ENCODE measurements around the gene ZNF550. TPM values are rescaled to one million over a fixed set of nuclear protein-coding genes. Genes with fewer than 3 reads are reported as not detected.

ZNF550 gene
- total RNA-seq, 4 donors from 2014 or later = 9.8 to 19.2 (median 13.5) TPM

DNA sequence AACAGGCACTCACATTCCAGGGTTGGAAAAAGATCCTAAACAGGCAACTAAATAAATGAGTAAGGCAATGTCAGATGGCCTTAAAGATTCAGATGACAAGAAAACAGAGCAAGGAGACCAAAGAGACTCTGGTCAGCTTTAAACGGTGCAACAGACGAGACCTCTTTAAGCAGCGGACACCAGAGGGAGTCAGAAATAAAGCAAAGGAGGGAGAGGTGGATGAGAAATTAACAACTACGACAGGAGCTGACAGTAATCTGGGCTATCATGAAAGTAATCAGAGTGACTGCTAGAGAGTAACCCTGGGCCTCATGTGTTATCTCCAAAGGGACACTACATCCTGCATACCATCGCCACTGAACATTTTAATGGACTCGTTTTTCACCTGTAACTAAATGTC is 1.1 kb downstream of the ZNF550 start:
- WGBS, 2 donors = 36 to 40% methylated on average over 6 of the region's 6 CpGs
- intact Hi-C loops (cut with DNase I; ENCODE audit: low total_unique reads) = no loop called here
- TF ChIP-seq, protein P1, sequence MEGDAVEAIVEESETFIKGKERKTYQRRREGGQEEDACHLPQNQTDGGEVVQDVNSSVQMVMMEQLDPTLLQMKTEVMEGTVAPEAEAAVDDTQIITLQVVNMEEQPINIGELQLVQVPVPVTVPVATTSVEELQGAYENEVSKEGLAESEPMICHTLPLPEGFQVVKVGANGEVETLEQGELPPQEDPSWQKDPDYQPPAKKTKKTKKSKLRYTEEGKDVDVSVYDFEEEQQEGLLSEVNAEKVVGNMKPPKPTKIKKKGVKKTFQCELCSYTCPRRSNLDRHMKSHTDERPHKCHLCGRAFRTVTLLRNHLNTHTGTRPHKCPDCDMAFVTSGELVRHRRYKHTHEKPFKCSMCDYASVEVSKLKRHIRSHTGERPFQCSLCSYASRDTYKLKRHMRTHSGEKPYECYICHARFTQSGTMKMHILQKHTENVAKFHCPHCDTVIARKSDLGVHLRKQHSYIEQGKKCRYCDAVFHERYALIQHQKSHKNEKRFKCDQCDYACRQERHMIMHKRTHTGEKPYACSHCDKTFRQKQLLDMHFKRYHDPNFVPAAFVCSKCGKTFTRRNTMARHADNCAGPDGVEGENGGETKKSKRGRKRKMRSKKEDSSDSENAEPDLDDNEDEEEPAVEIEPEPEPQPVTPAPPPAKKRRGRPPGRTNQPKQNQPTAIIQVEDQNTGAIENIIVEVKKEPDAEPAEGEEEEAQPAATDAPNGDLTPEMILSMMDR (IDR thresholded peaks at IDR 0.05) = no peak
- TF ChIP-seq POLR2A (IDR thresholded peaks at IDR 0.05) = no peak
- DNase-seq (ENCODE audit: low spot score in 2 of 2) = no peak
- no peak overlapping the region for H3K4me3 ChIP-seq (ENCODE audit: low read depth, poor library complexity, severe bottlenecking)

DNA sequence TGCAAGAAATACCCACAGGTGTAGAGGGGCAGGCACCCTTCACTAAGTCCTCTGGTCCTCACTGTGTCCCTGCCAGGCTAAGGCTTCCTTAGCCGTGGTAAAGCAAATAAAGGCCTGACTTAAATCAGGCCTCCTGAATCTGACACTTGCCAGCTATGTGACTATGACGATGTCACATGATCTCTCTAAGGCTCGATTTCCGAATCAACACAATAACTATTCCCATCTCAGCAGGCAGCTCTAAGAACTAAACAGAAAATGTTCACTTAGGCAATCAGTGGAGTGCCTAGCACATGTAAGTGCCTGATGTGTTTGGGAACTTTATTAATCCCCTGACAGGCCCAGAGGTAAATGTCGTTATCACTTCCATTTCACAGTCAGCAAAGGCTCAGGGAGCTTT is 2.0 kb downstream of the ZNF550 start:
- DNase-seq (ENCODE audit: low spot score in 2 of 2) = no peak
- no peak overlapping the region for H3K4me3 ChIP-seq (ENCODE audit: low read depth, poor library complexity, severe bottlenecking)
- 88 to 91% methylated on average over 5 of the region's 5 CpGs for WGBS, 2 donors
- no peak for TF ChIP-seq POLR2A (IDR thresholded peaks at IDR 0.05)
- TF ChIP-seq, protein P1 (IDR thresholded peaks at IDR 0.05) = no peak
- intact Hi-C loops (cut with DNase I; ENCODE audit: low total_unique reads) = no loop called here

DNA sequence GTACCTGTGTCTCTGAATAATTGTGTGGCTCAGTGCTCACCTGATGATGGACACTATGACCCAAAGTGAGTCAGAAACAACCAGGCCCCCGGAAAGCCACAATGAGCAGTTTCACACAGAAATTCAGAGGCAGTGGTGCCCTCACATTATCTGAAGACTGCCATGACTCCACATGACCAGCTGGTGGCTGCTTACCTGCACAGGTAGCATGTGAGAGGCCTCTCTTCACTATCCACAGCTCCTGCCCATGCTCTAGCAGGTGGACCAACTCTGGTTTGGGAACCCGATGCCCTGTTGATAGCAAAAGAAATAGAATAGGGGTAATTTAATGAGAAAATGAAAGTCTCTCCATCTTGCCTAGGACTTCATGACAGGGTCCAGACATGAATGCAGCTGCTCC is 7.2 kb downstream of the ZNF550 start:
- 96 to 97% methylated on average over 2 of the region's 2 CpGs for WGBS, 2 donors
- DNase-seq (ENCODE audit: low spot score in 2 of 2) = no peak
- H3K4me3 ChIP-seq (ENCODE audit: low read depth, poor library complexity, severe bottlenecking) = no peak overlapping the region
- TF ChIP-seq POLR2A (IDR thresholded peaks at IDR 0.05) = no peak
- TF ChIP-seq, protein P1 (IDR thresholded peaks at IDR 0.05) = no peak
- intact Hi-C loops (cut with DNase I; ENCODE audit: low total_unique reads) = no loop called here

DNA sequence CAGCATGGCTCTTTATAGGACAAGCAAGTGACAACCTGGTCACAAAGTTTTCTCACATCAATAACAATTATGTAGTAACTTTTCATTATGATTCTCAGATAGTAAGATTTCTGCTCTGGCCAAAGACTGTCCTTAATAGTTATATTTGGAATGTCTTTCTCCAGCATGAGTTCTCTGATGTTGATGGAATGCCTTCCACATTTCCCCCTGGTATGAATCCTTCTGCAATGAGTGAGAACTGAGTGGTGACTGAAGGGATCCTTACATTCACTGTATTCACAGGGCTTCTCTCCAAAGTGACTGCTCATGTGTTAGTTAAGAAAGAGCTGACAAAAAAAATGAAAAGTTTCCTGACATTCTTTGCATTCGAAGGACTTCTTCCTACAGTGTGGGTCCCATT is 13.2 kb downstream of the ZNF550 start:
- whole genome bisulfite sequencing, 2 donors = 95 to 100% methylated on average over 1 of the region's 1 CpG
- intact Hi-C loops (cut with DNase I; ENCODE audit: low total_unique reads) = no loop called here
- no peak for DNase-seq (ENCODE audit: low spot score in 2 of 2)
- TF ChIP-seq, protein P1 (IDR thresholded peaks at IDR 0.05) = no peak
- no peak for TF ChIP-seq POLR2A (IDR thresholded peaks at IDR 0.05)
- H3K4me3 ChIP-seq (ENCODE audit: low read depth, poor library complexity, severe bottlenecking) = no peak overlapping the region

DNA sequence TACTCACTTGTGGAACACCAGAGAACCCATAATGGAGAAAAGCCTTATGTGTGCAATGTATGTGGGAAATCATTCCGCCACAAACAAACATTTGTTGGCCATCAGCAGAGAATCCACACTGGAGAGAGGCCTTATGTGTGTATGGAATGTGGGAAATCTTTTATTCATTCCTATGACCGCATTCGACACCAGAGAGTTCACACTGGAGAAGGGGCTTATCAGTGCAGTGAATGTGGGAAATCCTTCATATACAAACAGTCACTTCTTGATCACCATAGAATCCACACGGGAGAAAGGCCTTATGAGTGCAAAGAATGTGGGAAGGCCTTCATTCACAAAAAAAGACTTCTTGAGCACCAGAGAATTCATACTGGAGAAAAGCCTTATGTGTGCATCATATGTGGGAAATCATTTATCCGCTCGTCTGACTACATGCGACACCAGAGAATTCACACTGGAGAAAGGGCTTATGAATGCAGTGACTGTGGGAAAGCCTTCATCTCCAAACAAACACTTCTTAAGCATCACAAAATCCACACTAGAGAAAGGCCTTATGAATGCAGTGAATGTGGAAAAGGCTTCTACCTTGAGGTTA is 21.6 kb downstream of the ZNF550 start:
- WGBS, 2 donors = 95 to 97% methylated on average over 7 of the region's 7 CpGs
- TF ChIP-seq, protein P1 (IDR thresholded peaks at IDR 0.05) = no peak
- no peak for TF ChIP-seq POLR2A (IDR thresholded peaks at IDR 0.05)
- H3K4me3 ChIP-seq (ENCODE audit: low read depth, poor library complexity, severe bottlenecking) = no peak overlapping the region
- DNase-seq (ENCODE audit: low spot score in 2 of 2) = no peak
- intact Hi-C loops (cut with DNase I; ENCODE audit: low total_unique reads) = no loop called here
